GM19193 (cell line): Measurements from ENCODE around the gene SKIL.

Experiments used
- POLR2A ChIP-seq: IDR thresholded peaks from 4 replicates; pipeline ENCODE4 v1.6.1; 2011; ENCODE audit not compliant: insufficient read depth, insufficient read length; ENCODE audit errors: extremely low read depth

Gene SKIL, protein sequence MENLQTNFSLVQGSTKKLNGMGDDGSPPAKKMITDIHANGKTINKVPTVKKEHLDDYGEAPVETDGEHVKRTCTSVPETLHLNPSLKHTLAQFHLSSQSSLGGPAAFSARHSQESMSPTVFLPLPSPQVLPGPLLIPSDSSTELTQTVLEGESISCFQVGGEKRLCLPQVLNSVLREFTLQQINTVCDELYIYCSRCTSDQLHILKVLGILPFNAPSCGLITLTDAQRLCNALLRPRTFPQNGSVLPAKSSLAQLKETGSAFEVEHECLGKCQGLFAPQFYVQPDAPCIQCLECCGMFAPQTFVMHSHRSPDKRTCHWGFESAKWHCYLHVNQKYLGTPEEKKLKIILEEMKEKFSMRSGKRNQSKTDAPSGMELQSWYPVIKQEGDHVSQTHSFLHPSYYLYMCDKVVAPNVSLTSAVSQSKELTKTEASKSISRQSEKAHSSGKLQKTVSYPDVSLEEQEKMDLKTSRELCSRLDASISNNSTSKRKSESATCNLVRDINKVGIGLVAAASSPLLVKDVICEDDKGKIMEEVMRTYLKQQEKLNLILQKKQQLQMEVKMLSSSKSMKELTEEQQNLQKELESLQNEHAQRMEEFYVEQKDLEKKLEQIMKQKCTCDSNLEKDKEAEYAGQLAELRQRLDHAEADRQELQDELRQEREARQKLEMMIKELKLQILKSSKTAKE

GRCh38 chr3:170357176-170358041 lies at the start of gene SKIL:
TSS of gene SKIL (plus strand) at chr3:170357715. CDS start at chr3:170360332, 2,617 bp downstream.
- peak; percentile 69 for TF ChIP-seq POLR2A

- no peak for TF ChIP-seq POLR2A
Measured at GRCh38 chr3:170309046-170309445, 48.5 kb upstream of the SKIL start.

DNA sequence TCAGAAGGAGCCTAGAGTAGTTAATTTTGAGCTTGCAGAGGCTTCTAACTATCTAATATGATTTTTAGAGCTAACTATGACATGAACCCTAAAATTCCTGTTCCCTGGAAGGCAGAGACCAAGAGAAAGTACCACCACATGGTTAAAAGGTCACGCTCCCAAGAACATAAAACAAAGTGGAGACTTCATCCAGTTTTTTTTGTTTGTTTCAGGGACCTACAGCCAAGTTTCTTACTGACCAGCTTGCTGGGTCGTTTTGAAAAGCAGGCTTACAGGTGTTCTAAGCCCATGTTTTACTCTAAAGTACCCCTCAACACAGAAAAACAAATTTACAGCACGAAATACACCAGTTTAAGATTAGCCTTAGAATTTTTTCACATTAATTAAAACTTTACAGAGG lies 39.6 kb upstream of the SKIL start:
- no peak for TF ChIP-seq POLR2A

- TF ChIP-seq POLR2A: no peak
Measured at GRCh38 chr3:170320461-170321121, 36.9 kb upstream of the SKIL start.

DNA sequence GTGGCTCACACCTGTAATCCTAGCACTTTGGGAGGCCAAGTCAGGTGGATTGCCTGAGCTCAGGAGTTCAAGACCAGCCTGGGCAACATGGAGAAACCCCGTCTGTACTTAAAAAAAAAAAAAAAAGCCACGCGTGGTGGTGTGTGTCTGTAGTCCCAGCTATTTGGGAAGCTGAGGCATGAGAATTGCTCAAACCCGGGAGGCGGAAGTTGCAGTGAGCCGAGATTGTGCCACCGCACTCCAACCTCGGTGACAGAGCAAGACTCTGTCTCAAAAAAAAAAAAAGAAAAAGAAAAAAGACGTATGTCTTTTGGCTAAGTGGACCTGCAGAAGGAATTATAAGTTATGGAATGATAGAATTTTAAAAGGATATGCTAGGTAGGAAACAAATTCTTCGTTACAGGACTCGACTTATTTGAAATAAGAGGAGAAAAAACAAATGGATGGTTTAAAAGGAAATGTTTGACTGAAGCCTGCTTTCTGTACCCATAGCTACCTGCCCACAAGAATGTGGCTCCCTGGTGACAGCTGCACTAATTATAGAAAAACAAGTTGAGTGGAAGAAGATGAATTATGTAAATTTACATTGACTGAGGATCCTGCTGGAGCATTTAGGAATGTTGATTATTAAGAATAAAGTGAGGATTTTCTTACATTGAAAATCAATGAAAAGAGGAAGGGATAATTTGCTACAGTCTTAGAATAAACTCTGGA lies 36.0 kb upstream of the SKIL start:
- no peak for TF ChIP-seq POLR2A

- no peak for TF ChIP-seq POLR2A
Measured at GRCh38 chr3:170322566-170323269, 34.8 kb upstream of the SKIL start.

GRCh38 chr3:170323331-170323730 lies 34.2 kb upstream of the SKIL start:
- no peak for TF ChIP-seq POLR2A

DNA sequence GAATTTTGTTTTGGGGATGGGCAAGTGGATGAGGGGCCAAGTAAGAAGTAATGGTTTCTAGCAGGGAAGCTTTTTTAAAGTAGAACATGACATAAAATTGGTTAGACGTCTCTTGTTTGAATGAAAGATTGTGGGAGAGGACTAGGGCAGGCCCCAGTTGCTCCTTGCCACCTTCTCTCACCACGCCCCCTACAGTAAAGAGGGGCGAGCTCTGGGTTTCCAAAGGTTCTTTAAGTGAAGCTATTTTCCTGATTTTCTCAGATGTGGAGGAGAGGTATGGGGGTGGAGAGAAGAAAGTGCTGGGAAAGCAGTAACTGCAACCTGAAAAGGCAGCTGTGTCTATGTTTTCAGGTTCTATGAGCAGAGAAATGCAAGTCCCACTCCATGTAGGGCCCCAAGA lies 32.6 kb upstream of the SKIL start:
- TF ChIP-seq POLR2A: no peak

- no peak for TF ChIP-seq POLR2A
Measured at GRCh38 chr3:170327040-170327808, 30.3 kb upstream of the SKIL start.

DNA sequence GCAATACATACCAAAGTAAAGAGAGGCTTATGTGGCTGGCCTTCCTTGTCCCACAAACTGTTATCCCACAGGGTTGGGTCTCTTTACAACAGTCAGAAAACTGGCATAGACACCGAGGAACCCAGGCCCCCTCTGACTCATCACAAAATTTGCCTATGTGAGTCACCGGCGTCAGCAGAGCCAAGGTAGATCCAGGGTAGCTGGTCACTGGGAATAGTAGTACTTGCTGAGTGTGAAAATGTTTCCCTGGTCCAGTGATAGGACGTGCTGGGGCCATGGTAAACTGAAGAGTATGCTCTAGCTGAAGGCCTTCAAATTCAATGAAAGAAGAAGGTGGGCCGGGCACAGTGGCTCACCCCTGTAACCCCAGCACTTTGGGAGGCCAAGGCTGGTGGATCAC lies 27.1 kb upstream of the SKIL start:
- no peak for TF ChIP-seq POLR2A

DNA sequence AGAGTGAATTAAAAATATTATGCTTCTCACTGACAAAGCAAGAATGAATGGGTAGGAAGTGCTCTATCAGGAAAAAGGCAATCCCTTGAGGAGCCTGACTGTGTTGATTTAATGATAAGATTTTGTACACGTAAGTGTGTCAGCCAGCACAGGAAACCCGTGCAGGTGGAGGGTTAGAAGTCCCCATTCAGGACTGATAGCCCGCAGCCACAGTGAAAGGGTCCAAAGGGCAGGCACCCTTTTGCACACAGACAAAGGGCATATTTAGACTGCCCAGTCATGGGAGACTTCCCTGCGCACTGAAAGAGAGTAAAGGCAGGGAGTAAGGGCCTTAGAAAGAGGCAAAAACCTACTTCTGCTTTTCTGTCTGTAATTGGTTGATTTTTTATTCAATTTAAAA lies 26.4 kb upstream of the SKIL start:
- TF ChIP-seq POLR2A: no peak

GRCh38 chr3:170337420-170337819 lies 20.1 kb upstream of the SKIL start:
- no peak for TF ChIP-seq POLR2A
